Glomerular endothelial cell (primary cell): ENCODE measurements around the gene HPCAL1. TPM values are rescaled to one million over a fixed set of nuclear protein-coding genes. Genes with fewer than 3 reads are reported as not detected.

ENCODE experiments used
- DNase-seq: peaks from one replicate; pipeline ENCODE4 v3.0.0-alpha.2; 2011; ENCODE audit warnings: low read depth, low spot score; ENCODE audit errors: extremely low read depth
- total RNA-seq: library from RNA; depleted of rRNA; stranded (reverse); fragments of >200 nt; gene quantifications from 2 replicates; pipeline ENCODE4 v1.2.3, GENCODE V29; 2015

HPCAL1 gene
- total RNA-seq, 1 donor from 2014 or later, result 114 TPM

DNA sequence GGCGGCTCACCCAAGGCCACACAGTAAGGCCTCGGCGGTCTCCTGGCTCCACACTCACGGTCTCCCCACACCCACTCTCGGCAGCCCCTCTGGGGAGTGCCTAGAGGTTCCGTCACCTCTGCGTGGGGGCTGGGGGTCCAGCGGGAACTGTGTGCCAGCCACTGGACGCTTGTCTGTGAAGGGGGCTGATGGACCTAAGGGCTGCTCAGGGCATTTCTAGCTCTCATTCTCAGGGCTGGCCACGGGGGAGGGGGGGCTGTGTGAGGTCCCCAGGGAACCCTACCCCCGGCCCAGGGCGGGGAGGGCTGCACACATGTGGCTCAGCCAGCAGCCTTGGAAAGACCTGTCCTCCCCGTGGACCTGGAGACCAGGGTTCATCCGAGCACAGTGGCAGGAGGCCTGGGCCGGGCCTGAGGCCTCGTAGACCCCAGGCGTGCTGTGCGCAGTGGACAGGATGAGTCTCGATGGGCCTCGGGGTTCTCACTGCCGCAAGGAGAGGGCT is 172.6 kb downstream of the HPCAL1 start:
- no peak for DNase-seq

DNA sequence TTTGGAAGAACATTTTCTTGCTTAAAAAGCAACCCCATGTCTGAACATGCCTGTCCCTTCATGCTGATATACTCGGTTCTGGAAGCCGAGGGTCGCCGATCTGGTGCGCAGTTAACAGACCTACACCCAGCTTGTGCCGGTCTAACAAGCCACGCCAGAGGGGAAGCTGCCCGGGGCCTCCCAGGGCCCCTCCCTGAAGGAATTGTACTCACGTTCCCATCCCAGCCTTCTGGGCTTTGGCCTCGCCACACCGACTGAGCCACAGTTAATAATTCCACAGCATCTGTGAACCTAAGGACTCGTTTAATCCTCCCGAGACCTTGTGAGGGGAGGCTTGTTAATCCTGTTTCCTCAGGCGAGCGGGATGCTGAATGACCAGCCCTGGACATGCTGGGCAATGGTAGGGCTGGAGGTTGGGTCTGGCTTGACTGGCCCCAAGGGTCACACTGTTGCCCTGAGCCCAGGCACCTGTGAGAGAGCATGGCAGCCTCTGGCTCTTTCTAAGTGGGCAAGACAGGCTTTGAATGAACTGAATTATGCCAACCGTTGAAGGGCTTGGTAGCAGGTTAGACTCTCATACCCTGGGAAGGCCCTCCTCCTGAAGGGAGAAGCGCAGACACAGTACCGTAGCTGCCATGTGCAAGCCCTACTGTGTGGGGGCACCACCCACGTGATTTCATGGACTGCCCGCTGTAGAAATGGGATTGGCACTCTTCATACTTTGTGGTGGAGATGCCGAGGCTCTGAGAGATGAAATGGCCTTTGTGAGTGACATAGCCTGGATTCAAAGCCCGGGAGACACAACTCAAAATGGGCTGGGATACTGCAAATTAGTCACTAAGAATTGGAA is 173.3 kb downstream of the HPCAL1 start:
- no peak for DNase-seq

DNA sequence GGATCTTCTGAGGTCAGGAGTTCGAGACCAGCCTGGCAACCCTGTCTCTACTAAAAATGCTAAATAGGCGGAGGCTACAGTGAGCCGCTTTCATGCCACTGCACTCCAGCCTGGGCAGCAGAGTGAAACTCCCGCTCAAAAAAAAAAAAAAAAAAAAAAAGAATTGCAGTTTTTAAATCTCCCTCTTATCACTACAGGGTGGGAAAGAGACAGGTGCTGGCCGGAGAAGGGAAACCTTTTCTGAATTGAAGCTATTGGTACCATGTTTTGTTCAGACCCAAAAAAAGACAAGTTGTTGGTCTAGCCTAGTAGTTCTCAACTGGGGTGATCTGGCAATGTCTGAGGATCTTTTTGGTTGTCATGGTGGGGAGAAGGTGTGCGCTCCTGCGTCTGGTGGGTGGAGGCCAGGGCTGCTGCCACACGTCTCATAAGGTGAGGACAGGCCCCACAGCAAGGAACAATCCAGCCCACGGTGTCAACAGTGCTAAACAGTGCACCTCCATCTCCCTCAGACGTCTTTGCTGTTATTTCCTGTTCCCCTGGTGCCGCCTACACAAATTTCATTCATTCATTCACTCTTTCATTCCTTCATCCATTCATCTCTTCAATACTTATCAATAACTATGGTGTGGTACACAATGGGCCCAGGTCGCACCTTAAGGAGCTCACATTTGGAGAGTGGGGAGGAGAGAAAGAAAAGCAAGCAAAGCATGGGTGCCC is 174.2 kb downstream of the HPCAL1 start:
- DNase-seq, result no peak

Other genes with a start within 250 kb of the HPCAL1 start
- gene CYS1, start 222.5 kb upstream of the HPCAL1 start, total RNA-seq, result 0.12 and 1.1 TPM in 2 replicates
- 21.4 and 26.1 TPM in 2 replicates for gene RRM2, start 180.2 kb upstream of the HPCAL1 start, total RNA-seq
- gene ODC1, start 145.4 kb downstream of the HPCAL1 start, total RNA-seq, result 103 and 209 TPM in 2 replicates